GM10847 (cell line): ENCODE results near the gene NTNG1.

Experiments used
- POLR2A ChIP-seq: IDR thresholded peaks from 2 replicates; pipeline ENCODE4 v1.6.1; 2011; ENCODE audit not compliant: insufficient read length; ENCODE audit errors: extremely low read depth

Gene NTNG1

GRCh38 chr1:107365527-107366240, 224.8 kb downstream of the NTNG1 start:
- no peak for TF ChIP-seq POLR2A

GRCh38 chr1:107378426-107378825, 237.6 kb downstream of the NTNG1 start:
- TF ChIP-seq POLR2A: no peak

- TF ChIP-seq POLR2A: no peak
These were observed 238.0 kb downstream of the NTNG1 start for GRCh38 chr1:107378866-107379265.

GRCh38 chr1:107379826-107380225, 239.0 kb downstream of the NTNG1 start:
- TF ChIP-seq POLR2A: no peak

GRCh38 chr1:107389410-107390396, 248.9 kb downstream of the NTNG1 start:
- no peak for TF ChIP-seq POLR2A

- no peak for TF ChIP-seq POLR2A
These were observed 253.5 kb downstream of the NTNG1 start for GRCh38 chr1:107394301-107394700.

- no peak for TF ChIP-seq POLR2A
These were observed 260.9 kb downstream of the NTNG1 start for GRCh38 chr1:107401704-107402103.

- no peak for TF ChIP-seq POLR2A
These were observed 263.9 kb downstream of the NTNG1 start for GRCh38 chr1:107404756-107405155.

GRCh38 chr1:107405236-107405635, 264.4 kb downstream of the NTNG1 start:
- no peak for TF ChIP-seq POLR2A

GRCh38 chr1:107407011-107407410, 266.2 kb downstream of the NTNG1 start:
- no peak for TF ChIP-seq POLR2A

GRCh38 chr1:107413546-107413945, 272.7 kb downstream of the NTNG1 start:
- no peak for TF ChIP-seq POLR2A

GRCh38 chr1:107413951-107414350, 273.1 kb downstream of the NTNG1 start:
- TF ChIP-seq POLR2A: no peak

GRCh38 chr1:107414550-107414949, 273.7 kb downstream of the NTNG1 start:
- TF ChIP-seq POLR2A: no peak

- no peak for TF ChIP-seq POLR2A
These were observed 274.4 kb downstream of the NTNG1 start for GRCh38 chr1:107415241-107415640.

GRCh38 chr1:107419003-107419402, 278.2 kb downstream of the NTNG1 start:
- no peak for TF ChIP-seq POLR2A

GRCh38 chr1:107422901-107423300, 282.1 kb downstream of the NTNG1 start:
- TF ChIP-seq POLR2A: no peak
